Measurements from ENCODE around the gene TMEM269.
A peak's percentile ranks its signal among the peaks of the same experiment; 100 is the strongest.

TMEM269 gene

GRCh38 chr1:42758641-42759040, 26.1 kb upstream of the TMEM269 start:
- no peak for TF ChIP-seq CTCF (IDR thresholded peaks at IDR 0.05; ENCODE audit: low read depth, low read length)
- DNase-seq (ENCODE audit: extremely low read depth, low read depth) = no peak

DNA sequence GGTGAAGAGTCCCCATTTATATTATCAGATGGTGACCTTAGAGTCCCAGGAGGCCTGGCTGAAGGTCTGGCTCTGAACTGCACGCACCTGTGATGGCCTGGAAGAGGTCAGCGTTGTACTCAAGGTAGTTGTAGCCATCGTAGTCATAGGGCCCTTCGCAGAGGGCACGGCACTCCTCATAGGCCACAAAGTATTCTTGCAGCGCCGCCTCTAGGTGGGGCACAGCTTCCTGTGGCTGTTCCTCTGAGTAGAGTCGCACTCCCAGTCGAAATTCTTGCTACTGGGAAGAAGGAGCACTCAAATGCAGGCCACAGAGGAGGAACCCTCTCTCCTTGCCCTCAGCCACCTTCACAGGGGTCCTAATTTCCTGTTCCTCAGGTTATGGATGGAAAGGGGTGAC, 25.7 kb upstream of the TMEM269 start:
- no peak for DNase-seq (ENCODE audit: extremely low read depth, low read depth)
- no peak for TF ChIP-seq CTCF (IDR thresholded peaks at IDR 0.05; ENCODE audit: low read depth, low read length)

- DNase-seq (ENCODE audit: extremely low read depth, low read depth) = no peak
- no peak for TF ChIP-seq CTCF (IDR thresholded peaks at IDR 0.05; ENCODE audit: low read depth, low read length)
These were observed 23.2 kb upstream of the TMEM269 start for GRCh38 chr1:42761567-42761966.

DNA sequence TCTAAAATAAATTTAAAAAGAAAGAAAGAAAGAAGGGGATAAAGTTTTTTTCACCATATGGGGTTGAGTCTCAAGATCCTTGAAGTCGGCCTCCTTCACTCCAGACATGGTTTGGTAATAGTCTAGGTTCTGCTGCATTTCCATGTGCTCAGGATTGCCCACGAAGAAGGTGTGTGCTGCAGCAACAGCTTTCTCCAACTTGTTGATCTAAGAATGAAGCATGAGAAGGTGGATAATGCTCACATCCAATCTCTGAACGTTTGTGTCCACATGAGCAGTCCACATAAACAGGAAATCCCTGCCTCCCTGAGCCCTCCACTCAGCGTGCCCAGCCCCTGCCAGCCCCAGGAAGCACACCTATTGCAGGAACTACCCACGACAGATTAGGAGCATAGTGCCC, 22.5 kb upstream of the TMEM269 start:
- TF ChIP-seq CTCF (IDR thresholded peaks at IDR 0.05; ENCODE audit: low read depth, low read length) = no peak
- no peak for DNase-seq (ENCODE audit: extremely low read depth, low read depth)

DNA sequence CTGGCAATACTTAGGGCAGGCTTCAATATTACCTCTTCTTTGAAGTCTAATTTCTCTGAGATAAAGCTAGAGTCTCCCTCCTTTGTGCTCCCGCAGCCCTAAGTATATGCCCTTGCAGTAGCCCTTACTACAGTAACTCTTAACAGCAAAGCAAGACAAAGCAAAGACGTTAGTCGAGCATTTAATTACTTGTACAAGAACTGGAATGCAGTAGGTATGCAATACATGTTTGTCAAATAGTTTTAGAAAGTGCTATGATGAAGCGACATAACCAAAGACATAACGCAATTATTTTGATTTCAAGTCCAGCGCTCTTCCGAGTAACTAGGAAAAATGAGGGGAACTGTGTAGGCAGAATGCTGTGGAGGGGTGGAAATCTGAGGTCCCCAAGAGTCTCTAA, 19.5 kb upstream of the TMEM269 start:
- TF ChIP-seq CTCF (IDR thresholded peaks at IDR 0.05; ENCODE audit: low read depth, low read length) = no peak
- no peak for DNase-seq (ENCODE audit: extremely low read depth, low read depth)

DNA sequence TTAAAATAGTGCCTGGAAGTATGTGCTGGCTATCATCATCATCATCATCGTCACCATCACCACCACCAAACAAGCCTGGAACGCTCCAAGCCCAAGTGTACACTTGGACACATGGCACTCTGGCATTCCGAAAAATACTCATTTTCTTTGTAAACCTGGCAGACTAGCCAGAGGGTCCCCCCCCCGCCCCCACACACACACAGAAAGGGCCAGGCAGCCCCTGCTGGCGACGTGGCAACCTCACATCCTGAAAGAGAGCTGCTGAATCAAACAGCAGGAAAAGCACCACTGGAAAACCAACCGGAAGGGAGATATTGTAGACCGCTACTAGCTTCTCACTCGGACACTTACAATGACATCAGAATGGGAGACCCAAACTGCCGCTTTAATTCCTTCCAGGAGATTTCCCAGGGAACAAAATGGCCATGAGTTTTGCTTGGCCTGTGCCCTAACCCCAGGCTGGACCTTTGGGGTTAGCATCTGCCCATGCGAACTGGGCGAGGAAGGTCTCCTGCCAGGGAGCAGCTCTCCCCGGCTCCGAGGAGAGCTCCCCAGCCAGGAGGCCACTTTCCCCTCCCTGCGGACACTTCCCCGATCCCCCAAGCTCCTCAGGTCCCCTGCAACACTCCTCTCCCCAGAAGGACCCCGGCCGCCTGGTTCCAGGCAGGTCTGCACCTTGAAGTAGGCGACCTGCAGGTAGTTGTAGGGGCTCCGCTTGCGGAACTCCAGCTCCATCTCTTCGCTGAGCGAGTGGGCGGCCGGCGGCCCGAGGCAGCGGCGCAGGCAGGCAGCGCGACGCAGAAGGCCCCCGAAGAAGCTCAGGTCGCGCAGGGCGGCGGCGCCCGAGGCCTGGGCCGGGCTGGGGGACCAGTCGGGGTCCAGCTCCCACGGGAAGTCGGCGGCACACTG, 18.7 kb upstream of the TMEM269 start:
- DNase-seq (ENCODE audit: extremely low read depth, low read depth) = peak; percentile 45
- TF ChIP-seq CTCF (IDR thresholded peaks at IDR 0.05; ENCODE audit: low read depth, low read length) = peak; percentile 68

DNA sequence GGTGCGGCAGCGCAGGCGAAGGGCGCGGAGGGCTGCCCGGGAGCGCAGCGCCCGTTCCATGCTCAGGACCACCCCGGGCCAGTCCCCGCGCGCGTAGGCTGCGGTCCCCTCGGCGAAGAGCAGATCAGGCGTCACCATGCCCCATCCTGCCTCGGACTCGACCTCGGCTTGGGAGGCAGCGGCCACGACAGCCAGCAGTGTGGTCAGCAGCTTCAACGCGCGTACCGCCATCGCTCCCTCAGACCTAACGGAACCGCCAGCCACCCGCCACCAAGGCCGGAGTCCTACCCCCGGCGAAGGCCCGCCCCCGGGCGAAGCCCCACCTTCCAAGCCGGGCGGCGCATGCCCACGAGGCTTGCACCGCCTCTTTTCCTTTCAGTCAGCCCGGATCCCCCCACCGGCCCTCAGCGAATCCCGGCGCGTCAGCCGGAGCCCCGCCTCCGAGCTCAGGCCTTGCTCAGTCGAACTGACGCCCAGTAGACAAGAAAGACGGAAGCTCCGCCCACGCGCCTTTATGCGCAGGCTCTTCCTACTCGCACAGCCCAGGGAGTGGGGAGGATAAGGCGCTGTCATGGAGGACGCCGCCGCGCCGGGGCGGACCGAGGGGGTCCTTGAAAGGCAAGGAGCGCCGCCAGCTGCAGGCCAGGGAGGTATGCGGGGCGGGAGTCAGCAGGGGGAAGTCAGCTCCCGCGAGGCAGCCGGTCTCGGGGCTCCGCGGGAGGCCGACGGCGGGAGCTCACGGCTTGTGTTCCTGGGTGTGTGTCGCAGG, 17.9 kb upstream of the TMEM269 start, which contains the start of the genes C1orf50 and P3H1:
C1orf50 (plus strand) TSS at position 509 of the 769 bp plus-strand sequence; CDS start at position 572, 63 bp downstream.
P3H1 (minus strand) TSS at position 288 of the 769 bp plus-strand sequence; CDS start at position 231, 57 bp downstream.
- TF ChIP-seq CTCF (IDR thresholded peaks at IDR 0.05; ENCODE audit: low read depth, low read length) = no peak
- DNase-seq (ENCODE audit: extremely low read depth, low read depth) = peak; percentile 95

Data from AG09319 (cell line).